Stimulated activated CD8-positive, alpha-beta memory T cell treated with anti-CD3 and anti-CD28 coated beads, Interleukin-15, amount 100 ng/mL, for 48 hours (primary cell): ENCODE data around the gene FBXO46.
A peak's percentile ranks its signal among the peaks of the same experiment; 100 is the strongest.

Source experiments
- DNase-seq, 2 donors: peaks; one replicate each; pipeline ENCODE4 v3.0.0-alpha.2; 2020; ENCODE audit warnings: low read depth in 2 of 2

FBXO46 gene, protein sequence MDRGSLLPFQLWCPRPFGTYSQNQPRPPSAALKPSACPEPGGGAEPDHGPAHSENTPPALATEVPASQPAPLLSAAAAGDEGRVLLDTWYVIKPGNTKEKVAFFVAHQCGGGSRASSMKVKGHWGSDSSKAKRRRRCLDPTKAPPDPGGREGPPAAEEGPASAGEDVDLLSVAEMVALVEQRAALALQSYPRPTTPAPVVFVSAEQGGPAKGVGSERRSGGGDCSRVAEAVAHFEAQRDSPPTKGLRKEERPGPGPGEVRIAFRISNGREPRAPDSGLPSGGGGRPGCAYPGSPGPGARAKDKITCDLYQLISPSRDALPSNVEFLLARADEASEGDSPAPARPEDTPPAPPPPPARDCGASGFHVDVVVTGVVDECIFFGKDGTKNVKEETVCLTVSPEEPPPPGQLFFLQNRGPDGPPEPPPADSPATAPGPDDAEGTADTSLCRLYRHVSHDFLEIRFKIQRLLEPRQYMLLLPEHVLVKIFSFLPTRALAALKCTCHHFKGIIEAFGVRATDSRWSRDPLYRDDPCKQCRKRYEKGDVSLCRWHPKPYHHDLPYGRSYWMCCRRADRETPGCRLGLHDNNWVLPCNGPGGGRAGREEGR

DNA sequence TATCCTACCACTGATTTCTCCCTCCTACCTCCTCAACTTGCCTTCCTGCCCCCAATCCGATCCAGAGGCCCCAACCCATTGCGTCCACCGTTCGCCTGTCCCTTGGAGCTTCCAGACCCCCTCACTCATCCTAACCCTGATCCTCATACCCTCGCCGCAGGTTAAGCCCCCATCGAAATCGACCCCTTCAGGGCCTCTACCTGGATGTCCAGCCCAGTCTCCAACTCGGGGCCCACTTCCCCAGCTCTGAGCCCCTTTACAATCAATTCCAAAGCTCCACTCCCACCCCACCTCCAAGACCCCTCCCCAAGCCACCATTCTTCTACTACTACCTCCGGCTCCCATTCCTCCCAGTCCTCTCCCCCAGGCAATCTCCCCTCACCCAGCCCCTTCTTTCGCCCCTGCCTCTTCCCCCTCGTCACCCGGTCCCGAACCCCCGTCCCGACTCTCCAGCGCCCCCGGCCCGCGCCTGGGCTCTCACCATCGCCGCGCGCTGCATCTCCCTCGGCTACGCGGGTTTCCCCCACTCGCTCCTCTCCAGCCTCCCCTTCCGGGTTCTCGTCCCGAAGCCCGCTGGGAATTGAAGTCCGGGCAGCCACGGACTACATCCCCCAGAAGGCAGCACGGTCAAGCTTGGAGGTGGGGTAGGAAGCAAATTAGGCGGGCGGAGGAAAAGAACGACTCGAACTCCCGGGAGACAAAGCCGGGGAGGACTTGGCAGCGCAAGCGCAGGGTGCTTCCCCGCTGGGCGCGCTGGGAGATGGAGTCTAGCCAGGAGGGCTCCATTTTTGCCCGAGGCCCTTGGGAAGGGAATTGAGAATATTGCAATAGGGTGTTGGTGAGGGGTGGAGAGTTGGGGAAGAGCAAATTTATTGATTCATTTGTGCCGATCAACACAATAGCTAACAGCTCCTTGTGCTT lies at the start of gene FBXO46:
TSS of gene FBXO46 (minus strand) at position 529 of the 921 bp plus-strand sequence. CDS start 17,401 bp downstream, outside the sequence.
- DNase-seq = peak; percentile 90 to 91

DNA sequence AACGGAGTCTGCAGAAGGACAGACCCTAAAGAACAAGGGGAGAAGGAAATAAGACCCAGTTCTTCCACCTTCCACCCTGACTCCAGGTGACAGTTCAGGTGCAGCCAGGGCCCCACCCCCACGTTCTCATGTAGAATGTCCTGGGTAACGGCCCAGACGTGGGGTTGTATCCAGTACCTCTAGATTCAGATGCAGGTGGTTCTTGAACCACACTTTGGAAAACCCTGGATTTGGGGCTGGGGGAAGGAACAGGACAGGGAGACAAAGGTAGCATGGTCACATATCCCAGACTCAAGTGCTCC lies 49.4 kb upstream of the FBXO46 start:
- no peak for DNase-seq

DNA sequence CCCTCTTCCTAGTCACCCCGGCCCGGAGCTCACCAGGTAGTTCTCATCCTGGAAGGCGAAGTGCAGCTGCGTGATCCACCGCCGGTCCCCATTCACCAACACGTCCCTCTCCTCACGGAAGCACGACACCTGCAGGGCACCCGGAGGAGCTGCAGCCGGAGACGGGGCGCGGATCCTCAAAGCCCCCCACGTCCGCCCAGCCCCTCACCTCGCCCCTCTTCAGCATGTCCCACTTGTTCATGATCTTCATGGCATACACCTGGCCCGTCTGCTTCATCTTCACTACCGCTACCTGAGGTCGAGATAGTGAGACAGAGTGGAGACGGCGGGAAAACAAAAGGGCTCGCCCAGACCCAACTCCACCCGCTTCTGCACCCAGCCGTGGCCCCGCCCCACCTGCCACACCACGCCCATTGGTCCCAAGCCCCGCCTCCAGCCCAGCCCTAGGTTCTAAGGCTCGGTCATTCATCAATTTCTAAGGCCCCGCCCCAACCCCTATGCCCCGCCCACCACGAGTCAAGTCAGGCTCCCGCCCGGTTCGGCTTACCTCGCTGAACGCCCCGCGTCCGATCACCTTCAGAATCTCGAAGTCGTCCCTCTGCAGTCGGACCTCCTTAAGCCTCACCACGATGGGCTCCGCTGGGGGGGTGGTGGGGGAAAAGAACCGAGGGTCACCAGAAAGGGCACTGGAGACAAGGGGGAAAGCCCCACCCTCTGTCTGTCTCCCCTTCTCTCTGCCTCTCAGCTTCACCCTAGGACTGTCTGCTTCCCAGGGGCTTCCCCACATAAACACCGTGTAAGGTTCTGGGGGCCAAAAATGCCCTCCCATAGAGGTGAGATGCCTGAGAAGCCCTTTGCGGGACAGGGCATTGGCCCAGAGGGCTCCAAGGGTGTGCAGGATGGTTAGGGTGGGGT lies 48.8 kb upstream of the FBXO46 start:
- peak; percentile 84 to 90 for DNase-seq

DNA sequence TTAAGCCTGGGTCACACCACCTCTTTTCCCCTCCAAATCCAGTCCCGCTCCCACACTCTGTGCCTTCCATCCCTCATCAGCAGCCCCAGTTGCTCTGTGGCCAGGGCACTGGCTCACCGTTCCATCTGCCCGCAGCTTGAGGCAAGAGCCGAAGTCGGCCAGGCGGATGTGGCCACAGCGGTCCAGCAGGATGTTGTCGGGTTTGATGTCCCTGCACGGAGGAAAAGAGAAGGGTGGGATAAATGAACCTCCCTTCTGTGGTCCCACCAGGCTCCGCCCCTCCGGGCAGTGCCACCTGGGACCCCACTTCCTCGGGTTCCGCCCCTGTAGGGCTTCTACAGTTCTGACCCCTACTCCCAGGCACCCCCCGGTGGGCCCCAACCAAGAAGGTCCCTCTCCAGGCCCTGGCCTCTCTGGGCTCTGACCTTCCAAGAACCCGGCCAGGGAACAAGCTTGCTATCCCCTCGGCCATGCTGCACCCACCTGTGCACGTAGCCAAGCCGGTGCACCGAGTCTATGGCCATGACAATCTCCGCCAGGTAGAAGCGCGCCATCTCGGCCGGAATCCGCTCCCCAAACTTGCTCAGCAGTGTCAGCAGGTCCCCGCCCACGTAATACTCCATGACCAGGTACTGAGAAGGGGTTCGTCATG lies 47.4 kb upstream of the FBXO46 start:
- no peak for DNase-seq

DNA sequence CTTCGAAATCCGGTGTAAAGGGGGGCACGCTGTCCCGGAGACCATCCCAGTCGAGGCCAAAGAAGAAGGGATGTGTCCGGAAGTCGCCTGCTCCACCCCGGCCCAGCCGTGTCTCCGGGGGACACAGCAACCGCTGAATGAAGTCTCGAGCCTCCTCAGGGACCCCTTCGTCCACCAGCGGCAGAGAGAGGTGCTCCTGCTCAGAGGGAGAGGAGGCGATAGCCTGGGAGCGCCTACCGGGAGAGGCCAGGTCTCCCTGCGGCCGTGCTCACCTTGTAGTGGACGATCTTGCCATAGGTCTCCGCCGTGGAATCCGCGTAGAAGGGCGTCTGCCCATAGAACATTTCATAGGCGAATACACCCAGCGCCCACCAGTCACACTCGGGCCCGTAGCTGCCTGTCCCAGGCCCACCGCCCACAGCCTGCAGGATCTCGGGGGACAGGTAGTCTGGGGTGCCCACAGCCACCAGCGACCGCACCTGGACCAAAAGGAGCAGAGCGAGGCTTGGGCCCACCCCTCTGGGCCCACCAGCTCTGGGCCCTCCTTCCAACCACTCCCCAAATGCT lies 46.8 kb upstream of the FBXO46 start:
- no peak for DNase-seq

DNA sequence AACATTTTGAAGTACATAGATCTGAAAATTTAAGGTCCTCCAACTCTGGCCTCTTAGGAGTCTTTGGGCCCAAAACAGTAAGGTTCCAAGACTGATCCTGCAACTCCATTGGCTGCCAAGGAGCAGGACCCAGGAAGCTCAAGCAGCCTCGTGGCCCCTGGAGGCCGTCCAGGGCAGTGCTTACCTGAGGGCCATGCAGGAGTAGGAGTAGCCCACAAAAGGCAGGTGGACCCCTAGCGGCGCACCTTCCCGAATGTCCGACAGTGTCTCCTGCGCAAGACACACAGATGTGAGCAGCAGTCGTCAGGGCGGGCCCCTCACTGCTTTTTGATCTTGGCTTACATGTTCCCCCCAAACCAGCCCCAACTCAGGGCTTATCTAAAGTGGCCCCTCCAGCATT lies 44.1 kb upstream of the FBXO46 start:
- no peak for DNase-seq

DNA sequence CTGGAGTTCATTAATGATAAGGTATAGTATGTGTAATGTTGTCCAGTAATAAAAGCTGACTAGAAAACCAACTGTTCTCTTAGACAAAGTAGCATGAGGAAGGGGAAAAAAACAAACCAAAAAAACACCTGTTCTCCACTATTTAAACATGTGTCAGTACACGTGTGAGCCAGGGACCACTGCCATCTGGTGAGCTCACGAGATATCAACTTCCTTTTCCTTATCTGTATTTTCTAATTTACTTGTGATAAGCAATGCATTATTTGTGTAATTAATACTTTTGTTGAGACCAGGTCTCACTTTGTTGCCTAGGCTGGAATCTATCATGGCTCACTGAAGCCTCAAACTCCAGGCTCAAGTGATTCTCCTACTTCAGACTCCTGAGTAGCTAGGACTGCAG lies 42.7 kb upstream of the FBXO46 start:
- DNase-seq = no peak

DNA sequence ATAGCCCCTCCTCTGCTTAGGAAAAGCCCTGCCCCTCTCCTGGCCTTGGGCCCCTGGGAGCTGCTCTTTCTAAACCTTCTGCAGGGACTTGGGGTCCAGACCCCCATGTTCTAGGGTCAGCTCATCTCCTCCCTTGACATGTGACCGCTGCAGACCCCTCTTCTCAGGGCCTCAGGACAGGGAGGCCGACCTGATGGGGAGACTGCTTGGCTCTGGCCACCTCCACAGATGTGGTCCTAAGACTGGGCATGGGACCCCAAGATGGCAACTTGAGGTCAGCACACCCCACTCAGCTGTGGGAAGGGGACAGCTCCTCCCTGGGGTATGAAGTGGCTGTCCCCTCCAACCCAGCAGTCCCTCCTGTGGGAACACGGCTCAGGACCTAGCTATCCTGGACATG lies 42.2 kb upstream of the FBXO46 start:
- DNase-seq = no peak

DNA sequence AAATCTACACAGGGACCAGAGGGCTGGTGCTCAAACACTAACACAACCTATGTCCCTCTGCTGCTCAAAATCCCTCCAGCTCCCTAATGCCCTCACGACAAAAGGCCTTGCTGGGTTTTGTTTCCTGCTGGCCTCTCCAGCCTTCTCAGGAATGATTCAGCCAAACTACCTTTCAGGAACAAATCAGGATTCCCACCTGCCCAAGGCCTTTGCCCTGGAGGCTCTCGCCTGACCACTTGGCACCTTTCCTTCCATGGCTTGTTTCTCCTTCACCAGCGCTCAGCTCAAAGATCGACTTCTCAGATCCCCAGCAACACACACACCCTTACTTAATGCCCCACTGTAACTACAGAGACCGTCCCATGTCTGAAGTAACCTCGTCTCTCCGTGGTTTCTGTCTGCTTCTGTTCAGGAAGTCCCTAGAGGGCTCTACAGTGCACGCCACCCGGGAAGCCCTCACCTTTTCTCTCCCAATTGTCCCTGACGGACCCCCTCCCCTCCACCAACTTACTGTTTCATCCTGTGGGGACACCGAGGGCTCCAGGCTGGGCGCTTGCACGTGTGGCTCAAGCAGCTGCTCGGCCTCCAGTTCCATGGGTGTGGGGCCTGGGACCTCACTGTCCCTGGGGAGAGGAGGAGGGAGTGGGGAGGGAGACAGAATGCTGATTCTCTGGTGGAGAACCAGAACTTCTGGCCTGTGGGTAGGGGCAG lies 41.6 kb upstream of the FBXO46 start:
- DNase-seq = no peak

DNA sequence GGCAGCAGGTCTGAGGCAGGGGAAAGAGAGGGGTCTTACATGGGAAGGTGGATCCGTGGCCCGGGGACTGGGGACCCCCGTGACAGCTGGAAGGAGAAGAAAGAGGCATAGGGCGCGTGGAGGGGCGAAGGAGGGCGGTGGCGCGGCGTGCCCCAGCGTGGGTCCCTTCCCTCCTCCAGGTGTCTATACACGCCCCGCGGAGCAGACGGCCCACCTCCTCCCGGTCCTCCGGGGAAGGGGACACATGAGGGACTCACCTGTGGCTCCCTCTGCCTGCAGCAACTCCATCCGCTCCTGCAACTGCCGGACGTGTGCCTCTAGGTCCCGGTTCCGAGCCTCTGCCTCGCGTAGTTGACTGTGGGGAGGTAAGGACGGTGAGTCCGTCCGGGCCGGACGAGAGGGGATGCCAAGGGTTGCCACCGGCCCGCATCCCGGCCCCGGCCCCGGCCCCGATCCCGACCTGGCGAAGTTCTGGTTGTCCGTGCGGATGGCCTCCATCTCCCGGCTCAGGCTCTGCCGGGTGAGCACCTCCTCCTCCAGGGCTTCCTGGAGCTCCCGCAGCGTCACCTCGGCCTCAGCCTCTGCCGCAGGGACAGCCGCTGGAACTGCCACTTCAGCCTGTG lies 40.7 kb upstream of the FBXO46 start:
- no peak for DNase-seq

DNA sequence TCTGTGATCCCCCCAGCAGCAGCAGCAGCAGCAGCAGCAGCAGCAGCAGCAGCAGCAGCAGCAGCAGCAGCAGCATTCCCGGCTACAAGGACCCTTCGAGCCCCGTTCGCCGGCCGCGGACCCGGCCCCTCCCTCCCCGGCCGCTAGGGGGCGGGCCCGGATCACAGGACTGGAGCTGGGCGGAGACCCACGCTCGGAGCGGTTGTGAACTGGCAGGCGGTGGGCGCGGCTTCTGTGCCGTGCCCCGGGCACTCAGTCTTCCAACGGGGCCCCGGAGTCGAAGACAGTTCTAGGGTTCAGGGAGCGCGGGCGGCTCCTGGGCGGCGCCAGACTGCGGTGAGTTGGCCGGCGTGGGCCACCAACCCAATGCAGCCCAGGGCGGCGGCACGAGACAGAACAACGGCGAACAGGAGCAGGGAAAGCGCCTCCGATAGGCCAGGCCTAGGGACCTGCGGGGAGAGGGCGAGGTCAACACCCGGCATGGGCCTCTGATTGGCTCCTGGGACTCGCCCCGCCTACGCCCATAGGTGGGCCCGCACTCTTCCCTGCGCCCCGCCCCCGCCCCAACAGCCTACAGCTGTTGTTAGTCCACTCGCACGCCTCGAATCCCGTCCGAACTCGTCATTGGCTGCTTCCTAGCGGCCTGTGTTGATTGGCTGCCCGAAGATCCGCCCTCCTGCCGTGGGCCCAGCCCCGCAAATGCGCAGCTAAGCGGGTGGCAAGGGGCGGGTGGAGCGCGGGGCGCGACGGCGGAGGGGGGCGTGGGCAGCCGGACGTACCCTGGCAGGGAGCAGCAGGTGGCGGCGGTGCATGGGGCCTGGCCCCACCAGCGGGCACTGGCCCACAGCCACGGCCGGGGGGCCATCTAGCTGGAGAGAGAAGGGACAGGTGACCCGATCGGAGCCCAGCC lies 39.8 kb upstream of the FBXO46 start:
- DNase-seq = peak; percentile 83 to 86

DNA sequence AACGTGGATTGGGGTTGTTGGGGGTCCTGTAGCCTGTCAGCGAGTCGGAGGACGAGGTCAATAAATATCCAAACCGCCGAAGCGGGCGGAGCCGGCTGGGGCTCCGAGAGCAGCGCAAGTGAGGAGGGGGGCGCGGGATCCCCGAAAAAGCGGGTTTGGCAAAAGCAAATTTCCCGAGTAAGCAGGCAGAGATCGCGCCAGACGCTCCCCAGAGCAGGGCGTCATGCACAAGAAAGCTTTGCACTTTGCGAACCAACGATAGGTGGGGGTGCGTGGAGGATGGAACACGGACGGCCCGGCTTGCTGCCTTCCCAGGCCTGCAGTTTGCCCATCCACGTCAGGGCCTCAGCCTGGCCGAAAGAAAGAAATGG lies 39.1 kb upstream of the FBXO46 start:
- DNase-seq = no peak

DNA sequence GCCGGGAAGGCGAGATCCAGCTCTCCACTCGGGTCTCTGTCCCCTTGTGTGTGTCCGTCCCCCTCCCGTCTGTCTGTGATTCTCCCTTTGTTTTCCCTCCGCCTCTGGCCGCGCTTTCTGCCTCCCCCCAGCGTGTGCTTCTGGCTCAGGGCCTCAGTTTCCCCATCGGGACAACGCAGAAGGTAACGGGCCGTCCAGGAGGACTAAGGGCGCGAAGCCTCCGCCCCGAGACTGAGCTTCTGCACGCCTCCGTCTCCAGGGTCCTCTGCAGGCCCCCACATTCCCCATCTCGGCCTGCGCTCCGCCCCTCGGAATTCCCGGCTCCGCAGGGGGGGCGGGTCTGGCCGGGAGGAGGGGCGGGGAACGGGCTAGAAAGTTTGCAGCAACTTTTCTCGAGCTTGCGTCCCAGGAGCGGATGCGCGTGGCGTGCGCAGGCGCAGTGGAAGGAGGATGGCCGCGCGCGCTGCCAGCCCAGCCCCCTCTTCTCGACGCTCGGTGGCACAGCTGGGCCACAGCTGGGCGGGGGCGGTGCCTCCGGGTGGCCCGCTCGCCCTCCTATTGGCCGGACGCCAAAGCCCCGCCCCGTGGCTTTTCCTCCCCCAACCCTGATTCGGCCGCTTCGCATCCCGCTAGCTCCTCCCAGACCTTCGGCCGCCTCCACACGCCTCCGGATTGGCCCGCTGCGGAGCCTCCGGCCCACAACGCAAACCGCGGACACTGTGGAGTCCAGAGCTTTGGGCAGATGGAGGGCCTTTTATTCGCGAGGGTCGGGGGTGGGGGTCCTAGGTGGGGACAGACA lies 38.5 kb upstream of the FBXO46 start, which contains the start of gene SIX5:
TSS of gene SIX5 (minus strand) at position 269 of the 799 bp plus-strand sequence. CDS start 408 bp downstream, outside the sequence.
- DNase-seq = peak; percentile 94 to 96

DNA sequence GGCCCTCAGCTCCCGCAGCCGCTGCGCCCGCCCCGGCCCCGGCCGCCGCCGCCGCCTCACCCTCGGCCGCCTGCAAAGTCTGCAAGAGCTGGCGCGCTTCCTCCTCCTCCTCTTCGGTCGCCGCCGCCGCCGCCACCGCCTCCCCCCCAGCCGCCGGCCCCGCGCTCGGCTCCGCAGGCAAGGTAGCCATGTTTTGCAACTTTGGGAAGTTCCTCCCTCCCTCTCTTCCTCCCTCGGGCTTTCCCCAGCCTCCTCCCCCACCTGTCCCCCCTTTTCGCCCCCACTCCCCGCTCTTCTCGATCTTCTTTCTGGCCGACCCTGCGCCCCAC lies 37.9 kb upstream of the FBXO46 start:
- DNase-seq = no peak

DNA sequence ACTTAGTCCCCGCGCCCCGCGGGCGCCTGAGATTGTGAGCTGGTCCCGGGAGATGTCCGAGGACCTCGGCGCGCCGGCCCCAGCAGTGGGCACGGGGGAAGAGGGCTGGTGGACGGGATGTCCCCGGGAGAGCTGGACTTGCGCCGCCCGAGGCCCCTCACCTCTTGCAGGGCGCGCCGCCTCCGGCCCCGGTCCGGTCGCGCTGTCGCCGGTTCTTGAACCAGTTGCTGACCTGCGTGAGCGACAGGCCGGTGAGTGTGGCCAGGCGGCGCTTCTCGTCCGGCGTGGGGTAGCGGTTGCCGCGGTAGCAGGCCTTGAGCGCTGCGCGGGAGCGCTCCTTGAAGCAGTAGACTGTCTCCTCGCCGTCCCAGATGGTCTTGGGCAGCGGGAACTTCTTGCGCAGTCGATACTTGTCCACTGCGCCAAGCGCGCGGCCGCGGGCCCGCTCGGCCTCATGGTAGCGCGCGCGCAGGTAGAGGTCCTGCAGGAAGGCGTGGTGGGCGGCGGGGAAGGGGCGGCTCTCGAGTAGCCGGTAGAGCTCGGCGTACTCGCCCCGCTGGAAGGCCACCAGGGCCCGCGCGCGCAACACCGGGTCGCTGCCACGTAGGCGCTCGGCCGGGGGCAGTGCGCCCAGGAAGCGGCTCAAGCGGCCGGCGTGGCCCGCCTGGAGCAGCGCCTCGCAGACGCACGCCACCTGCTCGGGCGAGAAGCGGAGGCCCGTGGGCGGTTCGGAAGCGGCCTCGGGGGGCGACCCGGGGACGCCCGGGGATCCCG lies 37.4 kb upstream of the FBXO46 start:
- peak in 1 of 2 donors; percentile 12 for DNase-seq

DNA sequence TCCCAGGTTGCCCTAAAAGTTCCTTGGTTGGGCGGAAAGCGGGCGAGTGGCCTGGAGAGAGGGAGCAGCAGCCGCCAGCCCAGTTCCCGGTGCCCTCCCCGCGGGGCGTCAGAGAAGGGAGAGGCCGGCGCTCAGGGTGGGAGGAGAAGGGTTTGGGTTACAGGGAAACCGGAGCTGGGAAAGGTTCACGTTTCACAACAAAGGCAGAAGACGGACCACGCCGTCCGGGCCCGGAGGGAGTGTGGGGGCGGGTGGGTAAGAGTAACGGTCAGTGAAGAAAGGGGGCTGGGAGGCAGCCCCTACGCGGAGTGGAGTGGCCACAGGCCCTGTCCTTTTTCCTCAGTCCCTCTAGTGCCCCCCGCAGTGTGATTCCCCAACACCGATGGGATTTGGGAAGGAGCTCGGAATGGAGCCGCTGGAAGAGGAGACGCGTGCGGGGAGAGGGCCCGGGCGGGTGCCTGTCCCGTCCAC lies 36.7 kb upstream of the FBXO46 start:
- no peak for DNase-seq

DNA sequence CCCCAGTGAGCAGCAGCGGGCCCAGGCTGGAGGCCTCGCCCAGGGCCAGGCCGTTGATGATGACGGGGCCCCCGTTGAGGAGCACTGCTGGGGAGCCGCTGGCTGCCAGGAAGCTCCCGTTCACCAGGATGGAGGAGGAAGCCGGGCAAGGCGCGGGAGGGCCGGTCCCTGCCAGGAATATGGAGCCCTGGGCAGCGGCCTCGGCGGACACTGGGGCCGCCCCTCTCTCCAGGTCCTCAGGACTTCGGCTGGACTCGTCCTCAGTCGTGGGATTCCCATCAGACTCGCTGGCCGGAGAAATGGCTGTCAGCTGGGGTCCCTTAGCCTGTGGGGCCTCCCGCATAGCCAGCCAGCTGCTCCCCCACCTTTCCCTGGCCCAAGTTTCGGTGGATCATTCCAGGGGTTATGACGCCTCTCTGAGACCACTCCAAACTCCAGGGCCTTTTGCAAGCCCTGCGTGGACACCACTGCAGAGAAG lies 36.2 kb upstream of the FBXO46 start:
- DNase-seq = no peak
